Adrenal gland (tissue), 5 donors: ENCODE results near the gene MYADML2.

Experiments
- POLR2A ChIP-seq, 2 donors: fragments of 450-650 bp; IDR thresholded peaks; one replicate each; pipeline ENCODE4 v1.6.1; 2017; ENCODE audit warnings: antibody characterized with exemption in 2 of 2, mild to moderate bottlenecking in 2 of 2, moderate library complexity in 1 of 2
- TF ChIP-seq, protein P1 (sequence below), 6 experiments: fragments of 450-650 bp in 4 of 6; fragments of 200-600 bp in 2 of 6; sonication (generic) in 1 of 6; IDR thresholded peaks; 1 replicate in 5 of 6; 2 replicates in 1 of 6; pipeline versions ENCODE4 v1.5.1 to v1.8.0; 2016 to 2021; ENCODE audit warnings: antibody characterized with exemption in 6 of 6, mild to moderate bottlenecking in 2 of 6, moderate library complexity in 1 of 6
- donor health status: DM: no; HTN: no; CAD: no.

DNA sequence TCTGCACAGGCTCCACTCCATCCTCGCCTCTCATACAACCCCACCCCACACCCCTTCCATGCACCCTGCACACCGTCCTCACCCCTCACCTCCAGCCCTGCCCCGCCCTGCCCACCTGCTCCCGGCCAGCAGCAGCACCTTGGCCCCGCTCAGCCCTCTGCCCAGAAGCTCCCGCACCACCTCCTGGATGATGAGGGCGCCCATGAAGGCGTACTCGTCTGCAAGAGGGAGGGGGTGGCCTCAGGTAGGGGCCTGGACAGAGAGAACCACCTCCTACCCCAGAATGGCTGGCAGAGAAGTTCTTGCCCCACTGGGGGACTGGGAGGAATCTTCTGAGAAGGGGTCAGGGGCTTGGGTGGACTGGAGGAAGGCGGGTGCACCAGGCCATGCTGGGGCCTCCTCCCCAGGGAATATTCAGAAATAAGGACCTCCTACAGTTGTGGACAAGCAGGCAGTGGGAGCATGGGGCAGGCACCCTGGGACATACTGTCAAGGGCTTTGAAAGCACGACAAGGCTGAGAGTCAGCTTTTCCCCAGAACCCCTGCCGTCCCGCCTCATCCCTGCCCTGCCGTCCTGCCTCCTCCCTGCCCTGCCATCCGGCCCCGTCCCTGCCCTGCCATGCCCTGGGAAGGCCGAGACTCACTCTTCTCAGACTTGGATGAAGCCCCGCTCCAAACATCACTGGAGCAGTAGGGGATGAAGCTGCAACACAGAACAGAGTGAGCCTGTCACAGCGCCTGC is 10.8 kb upstream of the MYADML2 start:
- TF ChIP-seq POLR2A (IDR thresholded peaks at IDR 0.05): no peak
- TF ChIP-seq, protein P1, sequence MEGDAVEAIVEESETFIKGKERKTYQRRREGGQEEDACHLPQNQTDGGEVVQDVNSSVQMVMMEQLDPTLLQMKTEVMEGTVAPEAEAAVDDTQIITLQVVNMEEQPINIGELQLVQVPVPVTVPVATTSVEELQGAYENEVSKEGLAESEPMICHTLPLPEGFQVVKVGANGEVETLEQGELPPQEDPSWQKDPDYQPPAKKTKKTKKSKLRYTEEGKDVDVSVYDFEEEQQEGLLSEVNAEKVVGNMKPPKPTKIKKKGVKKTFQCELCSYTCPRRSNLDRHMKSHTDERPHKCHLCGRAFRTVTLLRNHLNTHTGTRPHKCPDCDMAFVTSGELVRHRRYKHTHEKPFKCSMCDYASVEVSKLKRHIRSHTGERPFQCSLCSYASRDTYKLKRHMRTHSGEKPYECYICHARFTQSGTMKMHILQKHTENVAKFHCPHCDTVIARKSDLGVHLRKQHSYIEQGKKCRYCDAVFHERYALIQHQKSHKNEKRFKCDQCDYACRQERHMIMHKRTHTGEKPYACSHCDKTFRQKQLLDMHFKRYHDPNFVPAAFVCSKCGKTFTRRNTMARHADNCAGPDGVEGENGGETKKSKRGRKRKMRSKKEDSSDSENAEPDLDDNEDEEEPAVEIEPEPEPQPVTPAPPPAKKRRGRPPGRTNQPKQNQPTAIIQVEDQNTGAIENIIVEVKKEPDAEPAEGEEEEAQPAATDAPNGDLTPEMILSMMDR (IDR thresholded peaks at IDR 0.05): no peak
